GM20431 (cell line): ENCODE measurements around the gene ZBTB6.
"Not testable (repeated sequence)": the region's sequence is repeated elsewhere in the genome, so short reads cannot be mapped to it uniquely, and the experiment has no call there.

ENCODE experiments used
- in situ Hi-C: fragments of 300-500 bp; cut with MseI, MboI; formaldehyde crosslinking; loops from one replicate; pipeline ENCODE4 v1.15.0; 2020; ENCODE audit warnings: low sequenced_read_pairs; ENCODE audit not compliant: unreplicated experiment

ZBTB6 gene

DNA sequence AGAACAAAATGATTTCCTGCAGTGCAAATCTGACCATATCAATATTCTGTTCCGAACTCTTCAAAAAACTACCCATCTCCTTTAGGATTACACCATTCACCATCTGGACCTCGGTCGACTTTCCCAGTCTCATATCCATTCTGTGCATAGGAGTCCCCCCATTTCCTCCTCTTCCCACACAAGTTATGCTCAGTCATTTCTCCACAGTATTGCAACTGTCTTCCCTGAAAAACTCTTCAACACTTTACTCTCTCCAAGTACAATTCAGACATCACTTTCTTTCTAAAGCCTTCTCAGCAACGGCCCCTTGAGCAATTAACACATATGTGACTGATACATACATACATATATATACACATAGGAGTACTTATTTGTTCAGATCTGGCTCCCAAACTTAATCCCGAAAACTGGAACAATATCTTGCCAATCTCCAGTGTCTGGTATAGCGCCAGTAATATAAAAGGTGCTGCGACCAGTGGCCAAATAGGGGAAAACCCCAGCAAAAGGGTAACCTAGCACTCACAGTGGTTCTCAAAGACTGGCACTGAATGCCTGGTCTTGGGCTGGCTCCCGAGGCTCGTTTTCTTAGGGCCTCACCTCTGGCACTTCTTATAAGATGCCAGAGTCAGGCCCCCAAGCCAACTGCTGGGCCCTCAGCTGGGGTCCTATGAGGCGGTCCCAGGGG is 17.6 kb upstream of the ZBTB6 start:
- in situ Hi-C loops = no loop called here

DNA sequence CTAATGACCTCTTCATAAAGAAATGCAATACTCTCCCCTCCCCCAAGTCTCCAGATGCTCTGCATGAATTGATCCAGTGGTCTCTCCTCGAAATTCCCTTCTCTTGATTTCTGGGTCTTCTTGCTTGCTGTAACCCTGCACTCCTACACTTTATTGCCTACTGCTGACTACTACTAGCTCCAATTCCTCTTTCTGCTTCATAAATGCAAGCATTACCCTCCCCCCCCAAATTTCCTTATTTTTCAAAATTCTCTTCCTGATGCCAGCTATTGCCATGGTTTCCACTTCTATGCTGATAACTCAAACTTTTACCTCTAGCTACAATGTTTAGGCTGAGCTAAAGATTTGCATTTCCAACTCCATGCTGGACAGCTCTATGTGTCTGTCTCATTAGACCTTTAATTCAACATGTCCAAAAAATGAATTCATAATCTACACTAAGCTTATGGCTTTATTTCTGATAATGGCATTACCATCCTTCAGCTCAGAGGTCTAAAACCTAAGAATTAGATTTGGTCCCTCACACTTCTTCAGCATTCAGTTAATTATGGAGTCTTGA is 16.8 kb upstream of the ZBTB6 start:
- in situ Hi-C loops = no loop called here

DNA sequence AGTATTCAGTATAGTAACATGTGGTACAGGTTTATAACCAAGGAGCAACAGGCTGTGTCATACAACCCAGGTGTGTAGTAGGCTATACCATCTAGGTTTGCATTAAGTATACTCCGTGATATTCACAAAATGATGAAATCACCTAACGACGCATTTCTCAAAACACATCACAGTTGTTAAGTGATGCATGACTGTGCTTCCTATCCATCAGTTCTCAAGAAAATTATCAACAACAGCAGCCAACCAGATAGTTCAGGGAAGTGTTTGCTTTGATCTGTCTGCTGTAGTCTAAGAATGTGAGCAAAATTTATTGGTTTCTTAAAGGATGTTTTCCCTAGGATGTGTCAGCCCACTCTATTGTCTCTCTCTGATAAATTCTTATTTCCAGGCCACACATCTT is 10.8 kb upstream of the ZBTB6 start:
- in situ Hi-C loops = no loop called here

DNA sequence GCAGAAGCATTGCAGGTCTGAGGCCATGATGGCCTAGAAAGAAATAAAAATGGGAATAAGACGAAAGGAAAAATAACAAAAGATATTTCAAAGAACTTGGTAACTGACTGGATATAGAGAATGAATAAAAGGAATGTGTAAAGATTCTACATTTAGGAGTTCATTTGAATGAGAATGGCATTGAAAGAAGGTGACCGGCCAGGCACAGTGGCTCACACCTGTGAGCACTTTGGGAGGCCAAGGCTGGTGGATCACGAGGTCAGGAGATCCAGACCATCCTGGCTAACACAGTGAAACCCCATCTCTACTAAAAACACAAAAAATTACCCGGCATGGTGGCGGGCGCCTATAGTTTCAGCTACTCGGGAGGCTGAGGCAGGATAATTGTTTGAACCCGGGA is 9.6 kb upstream of the ZBTB6 start:
- in situ Hi-C loops = no loop called here

DNA sequence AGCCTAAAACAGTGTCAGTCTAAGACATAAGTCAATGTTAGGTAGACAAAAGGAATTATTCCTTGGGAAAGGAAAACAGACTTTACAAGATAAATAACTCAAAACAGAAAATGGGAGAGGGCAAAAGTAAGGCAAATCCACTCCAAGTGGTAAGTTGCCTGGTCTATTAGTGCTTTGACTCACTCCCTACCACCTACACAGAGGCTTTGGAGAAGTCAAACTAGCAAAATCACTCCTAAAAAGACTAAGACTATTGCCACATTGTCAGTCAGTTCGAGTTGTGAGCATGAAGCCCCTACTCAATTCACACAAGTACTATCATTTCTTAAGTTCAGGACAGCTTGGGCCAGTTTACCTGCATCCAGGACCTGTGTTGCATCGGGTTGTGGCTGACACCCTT is 5.2 kb upstream of the ZBTB6 start:
- in situ Hi-C loops = no loop called here

DNA sequence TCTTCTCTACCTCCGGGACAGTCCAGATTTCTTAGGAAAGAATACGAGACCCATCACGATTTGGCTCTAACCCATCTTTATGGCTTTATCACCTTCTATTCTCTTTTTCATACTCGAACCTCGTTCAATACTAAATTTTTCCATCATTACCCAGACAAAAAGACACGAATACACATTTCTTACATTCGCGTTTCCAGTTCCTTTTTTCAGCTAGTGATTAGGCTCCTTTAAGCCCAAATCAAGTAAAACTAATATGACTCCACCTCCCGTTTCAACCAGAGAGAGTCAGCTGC is 506 bp downstream of the ZBTB6 start:
- in situ Hi-C loops = no loop called here

DNA sequence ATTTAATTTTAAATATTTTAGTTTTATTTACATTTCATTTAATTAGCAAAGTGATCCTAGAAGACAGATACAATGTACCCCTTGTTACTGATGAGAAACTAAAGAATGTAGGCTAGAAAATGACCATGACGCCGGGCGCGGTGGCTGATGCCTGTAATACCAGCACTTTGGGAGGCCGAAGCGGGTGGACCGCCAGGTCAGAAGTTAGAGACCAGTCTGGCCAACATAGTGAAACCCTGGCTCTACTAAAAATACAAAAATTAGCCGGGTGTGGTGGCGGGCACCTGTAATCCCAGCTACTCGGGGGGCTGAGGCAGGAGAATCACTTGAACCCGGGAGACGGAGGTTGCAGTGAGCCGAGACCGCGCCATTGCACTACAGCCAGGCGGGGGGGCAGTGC is 7.0 kb downstream of the ZBTB6 start:
- in situ Hi-C loops = not testable (repeated sequence)

DNA sequence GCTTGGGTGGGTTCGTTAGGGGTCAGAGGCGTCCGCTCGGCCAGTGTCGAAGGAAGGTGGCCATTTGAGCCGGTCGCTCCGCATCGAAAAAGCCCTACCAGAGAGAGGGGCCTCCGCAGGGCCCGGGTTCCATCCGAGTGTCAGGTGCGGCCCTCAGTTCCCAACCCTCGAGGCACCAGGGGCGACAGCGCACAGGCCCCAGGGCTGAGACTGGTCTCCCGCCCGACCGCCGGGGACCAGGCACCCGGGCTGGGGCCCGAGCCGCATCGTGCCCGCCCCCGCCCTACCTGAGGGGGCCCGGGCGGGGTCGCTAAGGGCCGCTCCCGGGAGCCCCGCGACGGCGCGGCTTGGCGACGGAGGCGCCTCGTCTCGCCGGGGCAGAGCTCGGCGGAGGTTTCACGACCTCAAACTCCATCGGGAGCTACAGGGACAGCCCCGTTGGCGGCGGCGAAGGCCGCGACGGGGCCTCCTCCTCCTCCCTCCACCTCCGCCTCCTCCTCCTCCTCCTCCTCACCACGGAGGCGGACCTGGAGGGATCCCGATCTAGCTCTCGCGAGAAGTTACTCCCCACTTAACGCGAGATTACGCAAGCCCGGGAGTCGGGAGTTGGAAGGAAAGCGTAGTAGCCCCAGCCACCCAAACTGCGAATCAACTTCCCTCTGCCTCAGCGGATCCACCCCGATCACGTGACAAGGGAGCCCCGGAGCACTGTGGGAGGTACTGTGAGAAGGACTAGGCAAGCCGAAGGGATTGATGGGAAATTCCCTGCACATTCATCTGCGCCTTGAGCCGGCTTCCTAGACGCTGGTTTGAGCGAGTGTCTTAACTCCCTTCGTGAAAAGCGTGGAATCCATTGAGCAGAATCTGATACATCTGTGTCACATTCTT is 8.1 kb downstream of the ZBTB6 start, which contains the start of gene RC3H2:
Gene RC3H2, minus strand, starts transcription at position 537 of the 888 bp plus-strand sequence. CDS start 7,850 bp downstream, outside the sequence.
- in situ Hi-C loops = no loop called here

DNA sequence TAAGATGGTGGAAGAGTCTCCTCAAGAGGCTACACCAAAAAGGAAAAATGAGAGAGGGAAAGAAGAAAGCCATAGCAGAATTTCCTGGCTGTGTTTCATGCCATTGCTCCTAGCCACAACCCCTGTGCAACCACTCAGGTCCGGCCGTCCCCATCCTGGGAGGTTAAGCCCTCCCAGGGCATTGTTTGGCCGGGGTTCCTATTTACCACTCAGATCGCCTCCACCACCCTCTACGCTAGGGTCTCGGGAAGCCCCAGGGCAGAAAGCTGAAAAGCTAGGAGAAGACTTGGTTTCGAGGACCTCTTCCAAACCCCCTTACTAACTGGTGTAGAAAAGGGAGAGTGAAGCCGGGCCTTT is 8.7 kb downstream of the ZBTB6 start:
- in situ Hi-C loops = no loop called here

DNA sequence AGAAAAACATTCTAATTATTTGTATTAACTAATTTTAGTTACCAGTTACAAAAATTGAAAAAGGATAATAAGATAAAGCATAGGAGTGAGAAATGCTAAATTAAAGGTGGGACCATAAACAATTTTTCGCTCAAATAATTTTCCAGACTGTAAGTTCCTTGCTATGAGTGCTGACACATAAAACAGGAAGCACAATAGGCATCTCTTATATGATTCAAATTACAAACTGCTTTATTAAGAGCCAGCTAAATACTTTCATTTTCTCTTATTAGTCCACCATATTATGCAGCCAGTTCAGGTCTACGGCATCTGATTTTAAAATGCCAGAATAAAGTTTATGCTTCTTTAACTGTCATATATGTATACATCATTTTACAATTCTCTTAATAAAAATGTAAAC is 12.3 kb downstream of the ZBTB6 start:
- in situ Hi-C loops = no loop called here

DNA sequence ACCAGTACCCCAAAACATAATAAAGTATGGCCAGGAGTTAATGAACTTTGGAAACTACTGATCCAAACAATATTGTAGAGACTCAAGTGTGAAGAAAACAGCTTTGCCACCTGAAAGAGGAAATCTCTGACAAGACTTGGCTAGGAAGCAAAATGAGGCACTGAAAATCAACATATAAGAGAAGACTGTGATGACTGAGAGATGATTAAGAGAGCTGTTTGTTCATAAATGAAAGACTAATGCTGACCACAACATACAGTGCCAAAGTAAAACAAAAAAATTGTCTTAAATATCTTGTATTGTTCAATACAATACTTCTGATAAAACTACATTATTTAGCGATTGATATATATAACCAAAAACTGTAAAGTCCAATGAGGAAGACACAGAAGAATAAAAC is 15.2 kb downstream of the ZBTB6 start:
- in situ Hi-C loops = no loop called here

DNA sequence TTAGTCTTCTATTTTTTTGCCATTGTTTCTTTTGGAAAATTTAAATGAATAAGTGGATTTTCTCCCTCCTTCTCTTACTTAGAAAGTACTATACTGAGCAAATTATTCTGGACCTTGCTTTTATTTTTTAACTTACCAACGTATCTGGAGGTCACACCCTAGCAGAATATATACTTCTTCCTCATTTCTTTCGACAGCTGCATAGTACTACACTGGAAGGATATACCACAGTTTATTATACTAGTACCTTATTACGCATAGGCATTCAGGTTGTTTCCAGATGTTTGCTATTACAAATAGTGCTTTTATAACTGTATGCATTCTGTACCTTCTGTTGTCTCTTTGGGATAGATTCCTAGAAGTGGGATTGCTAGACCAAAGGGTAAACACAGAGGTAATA is 24.6 kb downstream of the ZBTB6 start:
- in situ Hi-C loops = no loop called here

DNA sequence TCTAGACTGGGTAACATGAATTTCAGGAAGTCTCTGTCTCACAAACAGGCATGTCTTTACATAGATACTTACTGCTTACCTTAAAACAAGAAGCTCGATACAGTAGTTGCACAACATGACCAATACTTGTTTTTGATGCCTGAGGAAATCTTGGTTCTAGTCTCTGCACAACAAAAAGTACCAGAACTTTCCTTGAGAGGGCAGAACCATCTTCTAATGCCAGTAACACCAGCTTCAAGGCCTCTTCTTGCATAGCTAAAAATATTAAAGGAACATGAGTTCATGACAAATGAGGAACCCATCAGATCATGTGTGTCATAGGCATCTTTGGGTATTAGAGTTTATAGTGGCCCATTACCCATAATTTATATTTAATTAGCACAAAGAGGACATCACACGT is 30.0 kb downstream of the ZBTB6 start:
- in situ Hi-C loops = no loop called here

DNA sequence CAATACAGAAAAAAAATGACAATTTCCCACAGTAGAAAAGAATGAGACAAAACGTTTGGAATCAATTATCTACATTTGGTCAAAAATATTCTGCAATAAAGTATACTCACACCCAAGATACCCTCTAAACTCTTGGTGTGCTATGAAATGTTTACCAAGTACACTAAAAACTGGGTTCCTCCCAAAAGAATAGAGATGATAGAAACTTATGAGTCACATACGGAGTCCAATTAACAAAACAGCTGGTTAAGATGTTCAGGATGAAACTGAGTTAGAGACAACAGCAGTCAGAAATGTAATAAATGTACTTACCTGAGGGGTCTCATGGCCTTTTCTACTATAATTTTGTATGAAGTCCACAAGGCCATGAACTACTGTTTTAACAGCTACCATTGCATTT is 33.7 kb downstream of the ZBTB6 start:
- in situ Hi-C loops = no loop called here

DNA sequence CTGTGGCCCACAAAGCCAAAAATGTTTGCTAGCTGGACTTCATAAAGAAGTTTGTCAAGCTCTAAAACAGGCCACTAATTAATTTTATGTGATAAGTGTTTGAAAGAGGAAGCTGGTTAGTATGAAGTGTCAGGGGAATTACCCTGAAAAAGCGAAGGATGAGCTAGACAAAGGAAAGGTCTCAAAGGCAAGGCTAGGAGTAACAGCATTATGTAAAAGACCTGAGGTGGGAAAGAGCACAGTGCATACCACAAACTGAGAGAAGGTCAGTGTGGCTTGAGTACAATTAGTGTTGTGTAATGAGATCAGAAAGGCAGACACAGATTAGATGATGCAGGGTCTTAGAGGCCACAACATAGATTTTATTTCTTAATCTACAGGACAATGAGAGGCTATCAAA is 37.6 kb downstream of the ZBTB6 start:
- in situ Hi-C loops = no loop called here

DNA sequence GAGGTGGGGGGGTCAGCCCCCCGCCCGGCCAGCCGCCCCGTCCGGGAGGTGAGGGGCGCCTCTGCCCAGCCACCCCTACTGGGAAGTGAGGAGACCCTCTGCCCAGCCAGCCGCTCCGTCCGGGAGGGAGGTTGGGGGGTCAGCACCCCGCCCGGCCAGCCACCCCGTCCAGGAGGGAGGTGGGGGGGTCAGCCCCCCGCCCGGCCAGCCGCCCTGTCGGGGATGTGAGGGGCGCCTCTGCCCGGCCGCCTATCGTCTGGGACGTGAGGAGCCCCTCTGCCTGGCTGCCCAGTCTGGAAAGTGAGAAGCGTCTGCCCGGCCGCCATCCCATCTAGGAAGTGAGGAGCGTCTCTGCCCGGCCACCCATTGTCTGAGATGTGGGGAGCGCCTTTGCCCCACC is 45.8 kb downstream of the ZBTB6 start:
- in situ Hi-C loops = not testable (repeated sequence)

DNA sequence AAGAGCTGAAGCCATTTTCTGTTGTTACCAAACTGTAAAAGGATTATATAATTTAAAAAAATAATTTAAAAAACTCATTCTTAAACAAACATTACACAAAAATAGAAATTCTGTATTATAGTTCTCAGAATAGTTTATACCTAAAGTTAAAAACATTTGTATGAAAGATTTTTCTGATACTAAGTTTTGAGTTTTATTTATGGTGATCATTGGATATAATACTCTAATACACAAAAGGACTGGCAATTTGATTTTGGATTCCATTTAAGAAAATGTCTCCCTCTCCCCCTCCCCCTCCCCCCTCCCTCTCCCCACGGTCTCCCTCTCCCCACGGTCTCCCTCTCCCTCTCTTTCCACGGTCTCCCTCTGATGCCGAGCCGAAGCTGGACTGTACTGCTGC is 47.0 kb downstream of the ZBTB6 start:
- in situ Hi-C loops = no loop called here

DNA sequence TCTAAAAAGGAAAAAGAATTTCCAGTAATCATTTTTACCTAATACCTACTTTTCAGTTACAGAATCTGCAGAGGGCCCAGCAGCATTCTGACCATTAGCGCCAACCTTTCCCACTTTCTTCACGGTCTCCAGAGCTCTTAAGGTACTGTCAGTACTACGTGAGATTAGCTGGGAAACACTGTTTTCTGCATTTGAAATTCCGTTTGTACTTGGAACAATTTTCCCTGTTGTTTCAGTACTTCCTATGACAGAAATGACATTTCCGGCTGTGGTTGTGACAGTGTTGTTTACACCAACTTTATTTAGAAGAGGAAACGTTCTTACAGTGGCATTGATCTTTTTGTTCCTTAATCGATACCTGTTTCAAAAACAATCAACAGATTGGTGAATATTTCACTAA is 47.8 kb downstream of the ZBTB6 start:
- in situ Hi-C loops = no loop called here

DNA sequence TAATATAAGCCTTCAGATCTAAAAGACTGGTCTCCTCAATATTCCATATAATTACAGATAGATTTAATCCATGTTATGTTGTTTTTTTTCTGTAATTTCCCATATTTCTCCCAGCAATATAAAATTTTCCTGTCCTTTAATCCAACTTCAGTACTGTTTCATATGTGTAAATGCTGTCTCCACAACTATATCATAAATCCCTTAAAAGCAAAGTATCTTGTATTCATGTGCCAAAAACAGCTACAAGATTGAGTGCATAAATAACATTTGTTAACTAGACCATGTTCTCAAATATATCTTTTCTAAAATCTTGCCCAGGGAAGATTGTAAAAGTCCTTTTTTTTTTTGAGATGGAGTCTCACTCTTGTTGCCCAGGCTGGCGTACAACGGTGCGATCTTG is 49.7 kb downstream of the ZBTB6 start:
- in situ Hi-C loops = no loop called here

DNA sequence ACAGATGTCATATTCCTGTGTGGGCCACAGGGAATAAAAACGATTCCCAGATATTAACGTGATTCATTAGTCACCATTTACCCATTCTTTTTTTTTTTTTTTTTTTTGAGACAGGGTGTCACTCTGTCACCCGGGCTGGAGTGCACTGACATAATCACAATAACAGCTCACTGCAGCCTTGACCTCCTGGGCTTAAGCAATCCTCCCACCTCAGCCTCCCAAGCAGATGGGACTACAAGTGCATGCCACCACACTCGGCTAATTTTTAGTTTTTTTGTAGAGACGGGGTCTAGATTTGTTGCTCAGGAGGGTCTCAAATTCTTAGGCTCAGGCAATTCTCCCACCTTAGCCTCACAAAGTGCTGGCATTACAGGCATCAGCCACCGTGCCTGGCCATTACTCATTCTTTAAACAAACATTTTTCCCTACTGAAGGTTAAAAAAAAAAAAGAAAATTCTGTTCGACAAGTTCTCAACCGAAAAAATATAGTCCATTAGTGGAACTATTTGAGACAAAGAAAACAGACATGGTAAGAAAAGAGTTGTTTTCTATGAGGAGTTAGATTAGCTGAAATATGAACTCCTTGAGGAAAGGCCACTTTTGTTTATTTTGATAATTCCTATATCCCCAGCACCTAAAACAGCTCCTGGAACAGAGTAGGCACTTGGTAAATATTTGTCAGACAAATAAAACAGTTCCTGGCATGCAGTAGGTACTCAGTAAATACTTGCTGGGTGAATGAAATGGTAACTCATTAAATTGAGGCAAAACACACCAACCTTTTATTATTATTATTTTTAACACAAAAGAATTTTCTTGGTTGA is 52.6 kb downstream of the ZBTB6 start:
- in situ Hi-C loops = no loop called here
